VCaP (cell line): Measurements from ENCODE around the gene TRIOBP.
"Not testable (repeated sequence)": the region's sequence is repeated elsewhere in the genome, so short reads cannot be mapped to it uniquely, and the experiment has no call there.

Source experiments
- H3K27ac ChIP-seq: fragments of 450-650 bp; 2 replicates; pipeline ENCODE4 v1.5.1; 2017
- CTCF ChIP-seq: fragments of 450-650 bp; conservative IDR thresholded peaks from 2 replicates; pipeline ENCODE4 v1.5.1; 2017; ENCODE audit warnings: mild to moderate bottlenecking, moderate library complexity

Gene TRIOBP

DNA sequence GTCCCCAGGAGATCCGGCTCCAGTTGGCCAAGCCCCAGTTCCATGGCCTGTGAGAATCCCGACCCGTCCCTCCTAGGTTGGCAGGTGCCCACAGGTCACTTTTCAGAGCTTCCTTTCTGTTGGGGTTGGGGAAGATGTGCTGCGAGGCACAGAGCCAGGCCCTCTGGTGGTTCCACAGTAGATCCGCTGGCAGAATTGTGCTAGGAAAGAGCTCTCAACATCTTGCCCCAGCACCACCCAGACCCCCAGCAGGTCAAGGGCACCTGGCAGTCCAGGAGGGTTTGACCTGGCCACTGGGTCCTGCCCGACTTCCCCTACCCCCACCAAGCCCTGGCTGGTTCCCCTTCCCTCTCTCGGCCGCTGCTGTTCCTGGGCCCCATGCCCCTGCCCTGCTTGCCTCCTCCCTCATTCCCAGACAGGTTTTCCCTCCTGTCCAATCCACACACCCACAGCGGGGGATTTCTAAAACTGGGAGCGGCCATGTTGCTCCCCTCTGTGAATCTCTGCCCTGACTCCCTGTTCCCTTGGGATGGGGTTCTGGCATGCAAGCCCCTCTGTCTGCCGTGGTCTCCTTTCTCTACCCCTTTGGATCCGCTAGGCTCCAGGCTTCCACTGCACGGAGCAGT, 84.7 kb downstream of the TRIOBP start:
- H3K27ac ChIP-seq: no peak overlapping the region
- TF ChIP-seq CTCF: peak; percentile 56

DNA sequence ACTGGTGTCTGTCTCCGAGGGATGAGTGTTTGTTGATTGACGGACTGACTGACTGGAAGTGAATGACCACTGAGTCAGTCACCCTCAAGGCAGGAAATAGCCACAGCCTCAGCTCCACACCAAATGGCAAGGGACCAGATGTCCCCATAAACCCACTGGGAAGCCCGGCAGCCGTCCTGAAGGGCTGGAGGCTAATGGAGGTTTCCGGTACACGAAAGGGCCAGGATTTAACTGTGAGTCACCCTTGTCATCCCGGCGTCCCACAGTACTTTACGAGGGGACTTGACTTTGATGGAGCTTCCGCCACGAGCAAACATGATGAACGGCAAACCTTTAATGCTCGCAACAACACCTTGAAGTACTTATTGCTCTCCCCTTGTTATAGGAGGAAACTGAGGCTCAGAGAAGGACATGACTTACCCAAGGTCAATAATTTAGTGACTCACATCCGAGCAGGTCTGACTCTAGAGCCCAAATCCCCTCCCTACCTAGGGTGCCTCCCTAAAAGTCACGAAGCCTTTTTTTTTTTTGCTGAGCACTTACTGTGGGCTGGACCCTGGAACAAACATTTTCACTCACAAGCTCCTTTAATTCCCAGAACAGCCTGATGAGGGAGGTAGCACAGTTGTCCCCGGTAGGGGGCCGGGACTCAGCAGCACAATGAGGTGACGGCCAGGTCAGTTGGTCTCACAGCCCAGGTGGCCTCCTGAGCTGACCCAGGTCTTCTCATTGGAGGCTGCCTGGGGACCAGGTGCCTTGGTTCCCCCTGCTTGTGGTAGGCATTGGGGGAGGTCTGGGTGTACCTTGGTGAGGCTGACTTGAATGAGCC, 85.7 kb downstream of the TRIOBP start:
- no peak overlapping the region for H3K27ac ChIP-seq
- no peak for TF ChIP-seq CTCF

- H3K27ac ChIP-seq: peak overlapping the region; percentile 80
- no peak for TF ChIP-seq CTCF
These were observed 88.1 kb downstream of the TRIOBP start for GRCh38 chr22:37784829-37785495.

GRCh38 chr22:37790234-37790633, 93.4 kb downstream of the TRIOBP start:
- TF ChIP-seq CTCF: no peak
- no peak overlapping the region for H3K27ac ChIP-seq

DNA sequence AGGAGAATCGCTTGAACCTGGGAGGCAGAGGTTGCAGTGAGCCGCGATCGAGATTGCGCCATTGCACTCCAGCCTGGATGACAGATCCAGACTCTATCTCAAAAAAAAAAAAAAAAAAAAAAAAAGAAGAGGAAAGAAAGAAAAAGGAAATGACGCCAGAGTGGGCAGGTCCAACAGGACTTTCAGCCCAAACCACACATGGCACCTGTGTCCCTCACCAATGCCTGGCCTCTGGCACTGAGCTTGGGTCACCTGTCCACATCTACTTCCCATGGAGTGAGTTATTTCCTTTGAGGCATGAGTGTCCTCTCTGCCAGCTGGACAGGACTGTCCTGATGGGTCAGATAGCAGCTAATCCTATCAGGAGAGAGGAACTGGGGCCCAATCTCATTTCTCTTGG, 95.6 kb downstream of the TRIOBP start:
- no peak for TF ChIP-seq CTCF
- no peak overlapping the region for H3K27ac ChIP-seq

DNA sequence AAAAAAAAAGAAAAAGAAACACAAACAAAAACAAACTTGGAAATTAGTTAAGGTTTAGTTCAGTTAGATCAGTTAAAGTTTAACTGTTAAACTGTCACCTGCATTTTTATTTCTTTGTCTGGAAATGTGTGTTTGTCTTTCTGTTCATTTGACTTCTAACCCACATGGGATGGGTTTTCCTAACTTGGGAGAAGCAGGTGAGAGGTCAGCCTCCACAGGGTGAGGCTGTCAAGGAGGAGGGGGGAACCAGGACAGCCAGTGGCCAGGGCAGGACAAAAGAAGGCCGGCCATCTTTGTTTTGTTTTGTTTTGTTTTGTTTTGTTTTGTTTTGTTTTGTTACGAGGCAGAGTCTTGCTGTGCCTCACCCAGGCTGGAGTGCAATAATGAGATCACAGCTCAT, 97.5 kb downstream of the TRIOBP start:
- no peak for TF ChIP-seq CTCF
- H3K27ac ChIP-seq: no peak overlapping the region

GRCh38 chr22:37796079-37796478, 99.2 kb downstream of the TRIOBP start:
- TF ChIP-seq CTCF: no peak
- H3K27ac ChIP-seq: no peak overlapping the region

DNA sequence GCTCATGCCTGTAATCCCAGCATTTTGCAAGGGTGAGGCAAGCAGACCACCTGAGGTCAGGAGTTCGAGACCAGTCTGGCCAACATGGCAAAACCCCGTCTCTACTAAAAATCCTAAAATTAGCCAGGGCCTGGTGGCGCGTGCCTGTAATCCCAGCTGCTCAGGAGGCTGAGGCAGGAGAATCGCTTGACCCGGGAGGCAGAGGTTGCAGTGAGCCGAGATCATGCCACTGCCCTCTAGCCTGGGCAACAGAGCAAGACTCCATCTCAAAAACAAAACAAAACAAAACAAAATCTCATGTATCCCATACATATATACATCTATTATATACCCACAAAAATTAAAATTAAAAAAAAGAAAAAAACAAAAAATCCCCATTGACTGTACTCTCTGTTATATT, 100.4 kb downstream of the TRIOBP start:
- not testable (repeated sequence) for H3K27ac ChIP-seq
